NCI-H1048 (cell line): ENCODE measurements around the gene KIRREL3.
A peak's percentile ranks its signal among the peaks of the same experiment; 100 is the strongest.

Source experiments
- DNase-seq: peaks from one replicate; lab custom pipeline; 2025; lab: John Stamatoyannopoulos, UW

The KIRREL3 gene

DNA sequence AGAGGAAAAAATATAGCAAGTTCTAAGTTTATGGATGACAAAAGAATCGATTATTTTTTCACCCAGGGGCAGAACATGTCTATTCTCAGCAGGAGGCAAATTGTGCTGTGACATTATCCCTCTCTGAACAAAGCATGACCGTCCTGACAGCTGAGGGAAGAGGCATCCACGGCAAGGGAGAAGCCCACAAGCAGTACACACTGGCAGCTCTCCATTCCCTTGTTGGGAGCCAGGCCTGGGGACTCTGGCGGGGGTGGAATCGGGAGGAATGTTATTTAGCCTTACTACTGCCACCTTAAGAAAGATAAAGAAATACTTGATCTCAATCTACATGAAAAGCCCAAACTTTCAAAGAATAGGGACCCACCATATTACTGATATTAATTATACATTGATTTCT lies 3.4 kb downstream of the KIRREL3 start:
- no peak for DNase-seq

DNA sequence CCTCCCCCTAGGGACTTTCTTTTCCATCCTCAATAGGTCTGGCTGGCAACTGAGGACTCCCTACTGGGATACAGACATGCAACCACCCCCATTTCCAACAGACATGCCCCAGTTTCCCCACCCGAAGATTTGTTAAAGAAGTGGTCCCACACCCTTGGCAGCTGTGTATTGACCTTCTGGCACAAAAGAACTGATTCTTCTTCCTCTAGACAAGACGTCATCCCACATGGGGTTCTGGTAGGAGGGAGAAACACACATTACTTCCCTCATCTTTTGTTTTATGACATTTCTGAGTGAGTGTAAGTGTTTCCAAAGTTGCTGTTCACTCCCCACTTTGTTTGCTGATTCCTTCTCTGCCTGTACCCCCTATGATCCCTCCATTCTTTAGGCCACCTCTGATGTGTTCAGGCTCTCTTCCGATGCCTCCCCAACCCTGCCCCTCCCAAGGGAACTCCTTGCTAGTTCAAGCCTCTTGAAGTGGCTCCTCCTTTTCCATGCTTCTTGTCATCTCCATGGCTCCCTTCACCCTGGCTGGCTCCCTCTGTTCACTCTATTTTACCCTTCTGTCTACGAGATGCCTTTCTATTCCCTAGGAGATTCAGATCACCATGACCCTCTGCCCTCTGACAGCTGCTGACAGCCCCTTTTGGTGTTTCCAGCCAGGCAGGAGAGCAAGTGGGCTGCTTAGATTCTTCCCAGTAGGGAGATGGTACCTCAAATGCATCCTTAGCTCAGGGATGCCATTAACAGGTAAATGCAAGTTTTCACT lies 4.3 kb downstream of the KIRREL3 start:
- DNase-seq = no peak

DNA sequence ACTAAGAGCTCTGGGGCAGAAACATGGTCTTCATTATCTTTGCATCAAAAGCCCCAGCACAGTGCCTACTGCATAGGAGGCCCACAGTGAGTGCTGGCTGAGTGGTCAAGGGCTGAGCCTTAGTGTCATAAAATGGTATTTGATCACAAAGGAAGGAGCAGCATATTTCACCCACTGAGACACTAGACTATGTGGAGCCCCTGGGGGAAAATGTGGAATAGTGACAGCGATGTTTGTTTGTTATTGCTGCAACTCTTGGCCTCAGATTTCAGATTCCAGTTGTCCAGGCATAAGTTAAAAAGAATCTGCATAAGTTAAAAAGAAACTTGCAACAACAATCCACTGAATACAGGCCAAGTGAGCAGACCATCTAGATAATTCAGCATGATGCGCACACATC lies 7.0 kb downstream of the KIRREL3 start:
- DNase-seq = no peak

DNA sequence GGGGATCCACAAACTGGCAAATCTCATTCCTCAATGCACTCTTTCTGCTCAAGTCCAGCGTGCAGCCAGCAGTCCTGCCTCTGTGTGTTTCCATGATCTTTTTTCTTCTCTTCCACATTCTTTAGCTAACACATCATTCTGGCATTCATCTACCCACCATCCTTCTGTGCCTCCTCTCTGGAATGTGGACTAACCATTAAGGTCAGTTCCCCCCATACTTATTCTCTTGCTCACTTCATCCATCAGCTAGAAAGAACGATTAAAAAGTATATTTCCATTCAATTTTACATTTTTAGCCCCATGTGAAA lies 7.8 kb downstream of the KIRREL3 start:
- DNase-seq = no peak

DNA sequence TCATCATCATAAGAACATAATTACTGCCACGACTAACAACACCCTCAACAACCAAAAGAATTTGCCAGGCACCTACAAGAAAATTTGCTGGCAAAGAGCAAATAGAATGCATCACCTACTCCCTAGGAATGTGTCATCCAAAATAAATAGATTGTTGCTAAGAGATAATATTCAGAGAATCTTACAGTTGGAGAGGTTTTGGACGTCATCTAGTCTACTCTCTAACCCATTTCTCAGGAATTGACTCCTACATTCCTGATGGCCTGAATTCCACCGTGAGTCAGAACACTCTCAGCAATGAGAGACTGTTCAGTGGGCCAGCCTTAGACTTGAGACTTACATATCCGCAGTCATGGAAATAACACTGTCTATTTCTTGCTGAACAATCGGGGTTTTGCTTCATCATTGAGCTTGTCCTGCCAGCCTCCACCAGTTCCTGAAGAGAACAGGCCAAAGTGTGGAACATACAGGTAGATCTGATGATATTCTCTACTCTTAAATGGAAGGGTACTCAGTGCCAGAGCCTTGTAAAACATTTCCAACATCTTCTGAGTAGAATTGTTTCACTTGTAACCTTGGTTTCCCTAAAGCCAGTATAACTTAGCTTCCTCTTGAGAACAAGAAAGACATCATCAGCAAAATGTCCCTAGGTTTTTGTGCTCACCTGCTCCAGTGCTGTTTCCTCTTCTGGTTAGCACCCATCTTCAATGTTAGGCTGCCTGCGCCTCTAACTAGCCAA lies 8.3 kb downstream of the KIRREL3 start:
- no peak for DNase-seq

DNA sequence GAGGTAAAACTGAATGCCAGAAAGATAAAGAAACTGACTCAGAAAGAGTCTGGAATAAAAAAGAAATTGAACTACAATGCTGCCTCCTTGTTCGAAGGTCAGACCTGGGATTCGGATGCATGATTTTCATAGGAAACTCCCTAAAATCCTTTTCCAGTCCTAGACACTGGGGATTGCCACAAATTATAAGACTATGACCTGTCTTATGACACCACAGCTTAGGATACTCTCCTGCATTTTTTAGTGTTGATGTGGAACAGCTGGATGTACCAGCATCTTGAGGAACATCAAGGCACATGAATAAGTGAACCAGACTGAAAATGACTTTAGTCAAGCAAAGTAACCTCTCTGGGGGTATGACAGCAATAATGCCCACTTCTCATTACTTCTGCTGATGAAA lies 9.0 kb downstream of the KIRREL3 start:
- no peak for DNase-seq

DNA sequence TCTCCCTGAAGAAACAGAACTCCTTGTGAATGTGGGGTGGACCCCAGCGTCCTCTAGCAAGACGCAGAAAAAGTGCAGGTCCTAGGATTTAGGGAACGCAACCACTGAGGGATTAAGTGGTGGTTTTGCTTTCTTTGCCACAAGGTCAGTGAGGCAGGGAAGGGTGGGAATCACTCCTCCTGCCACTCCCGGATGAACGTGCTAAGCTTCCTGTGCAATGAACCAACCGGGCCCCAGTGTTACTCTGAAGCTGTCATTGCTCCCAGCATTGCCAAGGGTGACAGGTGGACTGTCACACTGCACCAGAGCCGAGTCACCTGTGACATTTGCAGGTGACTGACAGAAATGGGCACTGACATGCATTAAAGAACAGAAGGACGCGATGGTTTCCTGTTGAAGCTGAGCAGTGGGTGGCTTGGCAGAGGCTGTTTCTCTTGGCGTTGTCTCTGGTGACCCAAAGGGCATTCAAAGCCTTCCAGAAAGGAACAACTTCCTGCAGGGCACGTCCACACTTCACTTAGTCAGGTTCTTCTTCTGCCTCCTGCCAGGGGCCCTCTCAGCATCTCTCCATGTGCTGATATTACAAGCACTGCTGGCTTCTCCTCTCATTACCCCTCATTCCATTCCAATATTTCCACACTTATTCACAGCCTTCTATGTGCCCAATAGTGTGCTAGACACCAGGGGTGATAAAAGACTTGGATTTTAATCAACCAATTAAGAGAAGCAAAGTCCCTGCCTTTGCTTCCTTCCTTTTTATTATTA lies 9.7 kb downstream of the KIRREL3 start:
- DNase-seq = no peak

DNA sequence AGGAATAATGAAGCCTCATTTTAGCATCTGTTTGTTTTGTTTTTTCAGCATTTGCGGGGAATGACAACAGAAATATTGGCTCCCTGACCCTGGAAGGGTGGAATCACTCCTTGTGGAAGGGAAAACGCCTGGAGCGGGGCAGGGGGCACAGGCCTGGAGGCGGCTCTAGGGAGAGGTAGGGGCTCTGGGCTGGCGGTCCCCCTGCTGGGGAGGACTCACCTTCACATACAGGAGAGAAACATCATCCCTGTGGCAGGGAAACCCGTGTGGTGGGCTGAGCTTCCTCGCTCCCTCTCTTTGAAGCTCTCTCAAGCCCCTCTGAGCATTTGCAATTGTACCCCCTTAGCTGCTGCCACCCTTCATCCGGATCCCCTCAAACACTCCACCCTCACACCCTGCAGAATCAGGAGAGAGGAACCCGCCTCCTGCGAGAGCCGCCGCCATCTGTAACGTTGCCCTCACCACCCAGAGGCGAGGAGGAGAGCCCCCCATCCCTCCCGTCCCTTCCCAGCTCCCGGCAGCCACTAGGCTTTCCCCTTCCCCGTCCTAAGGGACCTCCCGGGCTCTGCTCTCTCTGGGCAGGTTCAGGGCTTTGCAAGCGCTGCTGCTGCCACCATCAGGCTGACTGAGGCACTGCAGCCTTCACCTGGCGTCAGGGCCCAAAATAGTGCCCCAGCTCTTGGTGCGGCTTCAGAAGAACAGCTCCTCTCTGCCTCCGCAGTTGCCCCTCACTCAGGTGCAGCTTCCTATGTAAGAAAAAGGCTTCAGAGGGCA lies 10.4 kb downstream of the KIRREL3 start:
- DNase-seq = peak; percentile 16

DNA sequence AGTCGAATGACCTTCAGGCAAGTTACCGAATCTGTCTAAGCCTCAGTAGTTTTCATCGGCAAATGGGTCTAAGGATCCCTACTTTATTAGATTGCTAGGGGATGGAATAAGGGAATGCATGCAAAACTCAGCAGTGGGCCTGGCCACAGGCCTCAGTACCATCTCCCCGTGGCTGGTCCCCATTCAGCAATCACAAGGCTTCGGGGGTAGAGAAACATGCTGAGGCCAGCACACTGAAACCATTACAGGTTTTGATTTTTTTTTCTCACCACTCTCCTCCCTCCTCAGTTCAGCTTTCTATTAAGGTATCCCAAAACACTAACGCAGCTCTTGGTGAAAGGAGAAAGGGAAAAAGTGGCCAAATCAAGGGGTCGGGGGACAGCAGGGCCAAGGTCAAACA lies 11.9 kb downstream of the KIRREL3 start:
- no peak for DNase-seq

DNA sequence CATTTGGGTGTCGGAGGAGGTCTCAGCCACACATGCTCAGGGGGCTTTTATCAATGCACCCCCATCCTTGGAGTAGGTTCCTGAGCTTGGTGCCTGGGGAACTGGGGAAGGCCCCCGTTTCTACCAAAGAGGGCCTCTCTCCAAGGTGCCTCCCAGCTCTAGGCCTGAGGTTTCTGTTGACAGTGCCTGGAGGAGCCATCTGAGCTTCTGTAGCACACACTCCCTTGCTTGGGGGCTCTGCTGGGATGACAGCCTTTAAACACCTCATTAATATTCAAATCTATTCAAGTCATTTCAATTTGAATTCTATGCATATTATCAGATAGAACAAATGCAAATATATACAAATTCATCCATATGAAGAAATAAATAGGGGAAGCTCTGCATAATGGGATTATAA lies 18.9 kb downstream of the KIRREL3 start:
- no peak for DNase-seq

DNA sequence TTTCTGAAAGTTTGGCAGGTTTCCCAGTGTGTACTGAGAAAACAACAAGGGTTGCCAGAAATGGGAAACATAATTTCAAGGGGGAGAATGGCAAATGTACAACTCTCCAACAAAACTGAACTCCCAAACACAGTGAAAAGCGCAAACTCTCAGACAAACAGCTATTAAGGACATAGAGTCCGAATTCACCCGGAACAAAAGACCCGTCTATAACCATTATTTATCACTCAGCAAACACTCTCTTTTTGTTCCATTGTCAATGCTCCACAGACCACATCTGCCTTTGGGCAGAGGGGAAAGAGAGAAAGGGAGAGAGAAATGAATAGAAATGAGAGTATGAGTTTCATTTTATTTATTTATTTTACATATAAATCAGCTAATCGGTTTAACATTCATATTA lies 21.7 kb downstream of the KIRREL3 start:
- no peak for DNase-seq

DNA sequence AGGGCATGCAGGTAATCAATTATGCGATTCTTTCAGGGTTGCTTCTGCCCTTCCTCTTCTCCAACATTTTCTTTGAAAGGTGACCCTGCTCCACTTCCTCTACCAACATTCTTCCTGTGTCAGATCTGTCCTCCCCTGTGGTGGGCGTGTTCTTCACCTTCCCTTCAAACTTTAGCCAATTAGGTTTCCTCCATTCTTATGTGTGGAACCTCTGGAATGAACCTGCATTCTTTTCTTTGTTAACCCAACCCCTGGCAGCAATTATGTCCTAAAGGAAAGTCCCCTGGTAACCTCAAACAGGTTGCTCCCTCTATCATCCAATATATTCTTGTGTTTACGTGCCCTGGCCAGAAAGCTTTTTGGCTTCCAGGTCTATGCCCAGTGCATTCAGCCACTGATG lies 22.4 kb downstream of the KIRREL3 start:
- DNase-seq = no peak

DNA sequence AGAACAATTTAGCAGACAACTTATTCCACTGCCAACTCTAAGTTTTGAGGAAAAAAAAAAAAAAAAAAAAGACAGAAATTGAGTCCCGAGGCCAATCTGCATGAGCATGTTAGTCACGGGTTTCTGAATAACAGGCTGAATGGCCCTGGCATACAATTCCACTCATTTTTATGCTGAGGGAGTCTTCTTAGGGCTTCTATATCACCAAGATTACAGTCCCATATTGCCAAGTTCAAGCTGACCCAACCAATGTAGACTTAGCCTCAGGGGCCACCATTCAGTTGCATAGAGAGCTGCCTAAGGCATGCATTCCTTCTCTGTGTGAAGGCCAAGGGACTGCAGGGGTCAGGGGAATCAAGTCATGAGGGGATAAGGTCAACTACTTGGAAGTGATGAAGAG lies 27.5 kb downstream of the KIRREL3 start:
- DNase-seq = no peak

DNA sequence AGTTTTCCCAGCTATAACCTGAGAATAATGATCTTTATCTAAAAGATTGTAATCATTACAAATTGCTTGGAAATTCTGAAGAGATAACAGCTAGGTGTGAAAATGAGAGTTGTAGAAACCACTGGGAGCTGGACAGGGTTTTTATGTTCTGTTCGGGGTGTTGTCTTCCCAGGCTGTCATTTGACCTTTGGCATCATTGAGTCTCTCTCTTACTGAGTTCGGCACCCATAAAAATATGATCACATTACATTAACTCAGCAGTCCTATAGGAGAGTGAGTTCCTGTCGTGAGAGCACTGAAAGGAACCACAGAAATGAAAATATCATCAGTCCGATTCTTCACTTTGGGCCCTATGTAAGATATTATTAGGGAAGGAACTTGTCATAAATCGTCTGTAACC lies 29.3 kb downstream of the KIRREL3 start:
- no peak for DNase-seq

DNA sequence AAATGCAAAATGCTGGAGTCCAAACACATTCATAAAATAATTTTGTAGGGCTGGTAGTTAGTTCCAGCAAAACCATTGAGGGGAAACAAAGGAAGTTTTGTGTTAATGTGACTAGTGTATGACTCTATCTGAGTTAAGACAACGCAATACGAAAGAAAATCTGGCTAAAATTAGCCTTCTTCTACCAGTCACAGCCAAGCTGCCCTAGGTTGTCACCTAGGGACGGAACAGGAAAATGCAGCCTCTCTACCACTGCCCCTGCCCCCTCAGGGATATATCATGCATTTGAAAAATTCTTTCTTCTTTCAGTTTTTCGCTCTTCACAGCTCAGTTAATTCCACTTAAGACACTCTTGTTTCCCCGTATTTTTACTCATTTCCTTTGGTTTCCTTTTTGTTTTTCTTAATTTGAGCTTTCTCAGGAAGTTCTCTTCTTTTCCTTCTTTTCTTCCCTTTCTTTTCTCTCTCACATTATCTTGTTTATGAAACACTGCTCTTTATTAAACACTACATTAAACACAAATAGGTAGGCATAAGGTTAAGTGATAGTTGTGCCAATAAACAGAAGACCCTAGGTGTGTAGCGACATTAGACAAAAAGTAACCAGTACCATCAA lies 30.6 kb downstream of the KIRREL3 start:
- DNase-seq = no peak

DNA sequence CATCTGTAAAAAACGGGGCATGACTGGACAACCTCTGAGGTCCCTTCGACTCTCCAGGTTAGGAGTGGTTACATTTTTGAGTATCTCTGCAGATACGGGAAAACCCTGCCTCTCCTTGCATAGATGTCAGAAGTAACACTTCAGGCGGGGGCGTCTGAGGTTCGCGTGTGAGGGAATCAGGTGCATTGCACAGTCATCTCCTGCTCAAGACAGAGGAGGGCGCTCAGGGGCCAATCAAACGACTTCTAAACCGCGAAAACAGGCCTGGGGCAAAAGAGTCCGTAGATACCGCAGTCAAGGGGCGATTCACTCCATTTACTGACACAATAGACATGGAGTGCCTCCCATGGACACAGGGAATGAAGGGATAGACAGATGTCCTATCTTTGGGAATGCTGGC lies 31.7 kb downstream of the KIRREL3 start:
- no peak for DNase-seq

DNA sequence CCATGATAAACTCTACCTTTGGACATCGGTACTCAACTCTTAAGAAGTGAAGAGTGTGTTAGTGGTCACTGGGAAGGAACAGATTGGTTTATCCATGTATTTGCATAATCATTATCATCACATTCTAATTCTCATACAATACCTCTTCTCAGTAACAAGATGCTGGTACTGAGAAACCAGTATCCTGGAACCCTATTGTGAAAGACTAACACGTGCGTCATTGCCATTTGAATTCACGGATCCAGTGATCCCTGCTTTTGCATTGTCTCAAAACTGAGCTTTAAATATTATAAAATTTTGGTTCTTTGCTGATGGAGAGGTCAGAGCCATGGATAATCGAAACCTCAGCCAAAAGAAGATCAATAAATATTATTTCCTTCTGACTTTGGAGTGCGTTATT lies 35.2 kb downstream of the KIRREL3 start:
- no peak for DNase-seq

DNA sequence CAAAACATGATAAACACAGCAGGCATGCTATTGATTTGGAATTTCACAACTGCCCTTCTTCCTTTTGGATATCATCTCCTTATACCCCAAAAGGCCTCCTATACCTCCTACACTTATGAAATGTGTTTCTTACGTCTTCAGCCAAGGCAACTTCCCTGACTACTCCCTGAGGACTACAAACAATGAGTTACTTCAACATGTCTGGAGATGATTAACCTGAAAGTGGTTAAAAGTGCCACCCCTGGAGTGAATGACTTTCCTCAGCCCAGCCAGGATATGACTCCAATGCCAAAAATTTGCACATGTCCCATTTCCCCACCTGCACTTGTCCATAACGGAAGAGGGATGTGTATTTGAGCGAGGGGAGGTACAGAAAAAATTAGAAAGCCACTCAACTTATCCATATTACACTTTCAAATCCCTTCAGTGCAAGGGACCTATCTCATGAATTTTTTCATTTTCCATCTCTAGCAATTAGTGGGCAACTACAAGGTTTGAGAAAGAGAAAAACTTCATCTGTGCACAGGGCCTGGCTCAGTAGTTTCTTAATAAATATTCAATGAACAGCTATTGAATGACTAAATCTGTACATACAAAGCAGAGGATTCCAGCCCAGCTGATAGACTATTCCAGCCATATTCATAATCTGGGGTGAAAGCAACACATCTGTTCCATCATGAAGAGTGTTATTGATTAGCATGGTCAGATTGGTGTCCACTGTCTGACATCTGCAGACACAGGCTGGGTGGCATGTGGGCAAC lies 36.8 kb downstream of the KIRREL3 start:
- DNase-seq = no peak

DNA sequence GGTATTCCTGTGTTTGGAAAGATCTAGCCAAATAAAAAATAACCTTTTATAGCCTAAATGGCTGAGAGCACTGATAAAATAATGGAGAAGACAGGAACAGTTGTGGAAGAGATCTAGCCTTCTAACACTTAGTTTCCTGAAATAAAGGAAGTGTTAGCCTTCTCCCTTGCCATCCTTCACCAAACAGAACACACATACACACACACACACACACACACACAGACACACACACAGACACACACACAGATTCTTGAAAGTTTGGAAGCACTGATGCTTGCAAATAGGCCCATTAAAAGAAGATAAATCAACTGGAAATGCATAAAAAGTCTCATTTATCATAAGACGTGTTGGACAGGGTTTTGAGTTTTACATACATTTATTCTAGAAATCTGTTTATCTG lies 37.5 kb downstream of the KIRREL3 start:
- no peak for DNase-seq

DNA sequence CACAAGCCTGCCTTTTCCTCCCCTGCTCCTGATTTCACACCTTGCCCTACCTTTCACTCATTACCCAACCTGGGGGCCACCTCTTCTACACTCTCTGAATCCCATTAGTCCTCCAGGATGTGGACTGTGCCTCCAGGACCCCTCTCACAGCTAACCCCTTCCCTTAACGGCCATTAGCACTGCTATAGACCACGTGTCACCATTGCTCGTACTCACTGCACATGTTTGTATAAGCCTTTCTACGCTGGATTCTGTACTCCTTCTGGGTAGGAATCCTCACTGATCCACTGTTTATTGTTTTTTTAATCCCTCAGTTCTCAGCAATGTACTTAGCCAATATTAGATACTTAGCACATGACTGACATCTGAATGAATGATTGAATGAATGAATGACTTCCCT lies 40.9 kb downstream of the KIRREL3 start:
- DNase-seq = no peak

DNA sequence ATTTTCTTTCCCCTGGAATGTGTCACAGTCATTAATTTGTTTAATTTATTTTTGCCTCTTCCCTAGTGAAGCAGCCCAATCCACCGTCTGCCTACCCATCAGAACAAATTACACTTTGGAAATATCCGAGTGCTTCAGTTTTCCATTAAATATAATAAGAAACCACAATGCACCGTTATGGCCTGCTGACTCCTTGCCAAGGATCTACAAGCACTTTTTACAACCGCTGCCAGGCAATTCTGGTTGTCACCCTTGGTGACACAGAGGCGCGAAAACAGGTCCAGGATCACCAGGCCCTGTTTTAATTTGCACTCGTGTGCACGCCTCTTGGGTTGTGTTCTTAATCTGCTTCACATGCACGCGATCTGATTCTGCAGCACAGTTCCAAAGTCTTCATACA lies 43.9 kb downstream of the KIRREL3 start:
- no peak for DNase-seq
